GM21526 (cell line): ENCODE data around the gene GLCE.
"Not testable (repeated sequence)": the region's sequence is repeated elsewhere in the genome, so short reads cannot be mapped to it uniquely, and the experiment has no call there.

Source experiments
- ATAC-seq: cut with Tn5 transposase; IDR thresholded peaks from one replicate; pipeline ENCODE4 v1.9.1; 2021; ENCODE audit warnings: moderate library complexity; ENCODE audit not compliant: unreplicated experiment, low FRiP score

The GLCE gene

GRCh38 chr15:69293741-69294615 is 133.5 kb downstream of the GLCE start:
- no peak for ATAC-seq

- ATAC-seq: no peak
Measured at GRCh38 chr15:69296606-69297005, 136.2 kb downstream of the GLCE start.

GRCh38 chr15:69297642-69298353 is 137.4 kb downstream of the GLCE start:
- ATAC-seq: no peak

GRCh38 chr15:69298354-69298696 is 137.9 kb downstream of the GLCE start:
- no peak for ATAC-seq

- no peak for ATAC-seq
Measured at GRCh38 chr15:69298697-69299441, 138.4 kb downstream of the GLCE start, which contains the start of gene PAQR5. PAQR5 (plus strand) TSS chr15:69298912; CDS start chr15:69360081, 61,169 bp downstream.

GRCh38 chr15:69299451-69299886 is 139.0 kb downstream of the GLCE start:
- ATAC-seq: no peak

GRCh38 chr15:69299943-69300588 is 139.6 kb downstream of the GLCE start:
- ATAC-seq: no peak

GRCh38 chr15:69301101-69301500 is 140.7 kb downstream of the GLCE start:
- ATAC-seq: not testable (repeated sequence)

- not testable (repeated sequence) for ATAC-seq
Measured at GRCh38 chr15:69302087-69302486, 141.7 kb downstream of the GLCE start.

- no peak for ATAC-seq
Measured at GRCh38 chr15:69302929-69303328, 142.5 kb downstream of the GLCE start.

- no peak for ATAC-seq
Measured at GRCh38 chr15:69303337-69304181, 143.1 kb downstream of the GLCE start.

GRCh38 chr15:69304182-69304545 is 143.7 kb downstream of the GLCE start:
- ATAC-seq: no peak

- ATAC-seq: no peak
Measured at GRCh38 chr15:69305204-69305931, 144.9 kb downstream of the GLCE start.

- no peak for ATAC-seq
Measured at GRCh38 chr15:69305933-69306568, 145.6 kb downstream of the GLCE start.

GRCh38 chr15:69307939-69308338 is 147.5 kb downstream of the GLCE start:
- no peak for ATAC-seq

GRCh38 chr15:69308949-69309348 is 148.5 kb downstream of the GLCE start:
- no peak for ATAC-seq

- no peak for ATAC-seq
Measured at GRCh38 chr15:69311319-69311721, 150.9 kb downstream of the GLCE start.

- no peak for ATAC-seq
Measured at GRCh38 chr15:69313432-69314000, 153.1 kb downstream of the GLCE start.
